ENCODE data around the gene ABR. TPM values are rescaled to one million over a fixed set of nuclear protein-coding genes. Genes with fewer than 3 reads are reported as not detected.

The ABR gene
- total RNA-seq, 1 experiment from 2014 or later: 78.3 TPM

DNA sequence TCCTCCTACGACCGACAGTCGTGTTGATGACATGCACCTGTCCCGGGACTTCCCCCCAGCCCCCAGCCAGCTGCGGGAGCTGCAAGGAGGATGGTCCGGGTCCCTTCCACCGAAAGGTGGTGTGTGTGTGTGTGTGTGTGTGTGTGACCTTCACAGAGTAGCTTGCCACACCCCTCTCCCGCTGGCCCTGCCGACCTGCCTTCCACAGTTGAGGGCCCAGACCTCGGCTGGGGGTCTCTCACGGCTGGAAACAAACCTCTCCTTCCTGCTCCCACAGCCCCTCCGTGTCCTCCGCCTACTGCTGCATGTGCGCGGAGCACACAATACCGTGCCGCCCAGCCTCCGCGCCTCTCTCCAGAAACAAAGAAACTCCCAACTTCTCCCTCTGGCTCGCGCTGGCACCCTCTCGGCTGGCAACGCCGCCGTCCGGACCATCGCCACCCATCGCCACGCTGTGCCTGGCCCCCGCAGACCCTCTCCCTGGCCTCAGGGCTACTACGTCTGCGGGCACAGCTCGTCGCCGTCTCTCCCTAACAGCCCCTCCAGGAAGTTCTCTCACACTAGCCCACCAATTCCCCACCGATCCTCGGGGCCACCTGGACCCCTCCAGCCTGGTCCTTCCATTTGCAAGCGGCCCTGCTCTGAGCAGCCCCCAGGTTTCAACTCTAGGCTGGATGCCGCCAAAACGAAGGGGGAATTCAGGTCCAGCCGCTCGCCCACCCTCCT is 101.6 kb downstream of the ABR start:
- Mint-ChIP-seq H3K4me1 (ENCODE audit: low read depth, unreplicated experiment) (no peaks in the 10 kb centered on the region), H3K9me3 (ENCODE audit: unreplicated experiment) (no peaks in the 10 kb centered on the region), H3K27me3 (ENCODE audit: insufficient read depth, unreplicated experiment) (no peaks in the 10 kb centered on the region), H3K4me3 (ENCODE audit: unreplicated experiment) (no peak overlapping the region), H3K27ac (ENCODE audit: unreplicated experiment) (no peak overlapping the region), H3K36me3 (ENCODE audit: insufficient read depth, unreplicated experiment) (peaks cover 18% of the 10 kb centered on the region)
- no TSS peak for BruUV-seq (replicated peaks)
- H3K36me3 ChIP-seq (ENCODE audit: control insufficient read depth, insufficient read depth, low read length): no peaks in the 10 kb centered on the region
- intact Hi-C loops (cut with micrococcal nuclease; ENCODE audit: unreplicated experiment): no loop called here
- no peaks in the 10 kb centered on the region; the same call in 1 of the 2 replicates for H3K4me1 ChIP-seq
- H3K9me3 ChIP-seq: no peaks in the 10 kb centered on the region
- H3K4me3 ChIP-seq (ENCODE audit: low read depth, low read length): no peak overlapping the region
- no peak for DNase-seq
- TF ChIP-seq, protein P1, sequence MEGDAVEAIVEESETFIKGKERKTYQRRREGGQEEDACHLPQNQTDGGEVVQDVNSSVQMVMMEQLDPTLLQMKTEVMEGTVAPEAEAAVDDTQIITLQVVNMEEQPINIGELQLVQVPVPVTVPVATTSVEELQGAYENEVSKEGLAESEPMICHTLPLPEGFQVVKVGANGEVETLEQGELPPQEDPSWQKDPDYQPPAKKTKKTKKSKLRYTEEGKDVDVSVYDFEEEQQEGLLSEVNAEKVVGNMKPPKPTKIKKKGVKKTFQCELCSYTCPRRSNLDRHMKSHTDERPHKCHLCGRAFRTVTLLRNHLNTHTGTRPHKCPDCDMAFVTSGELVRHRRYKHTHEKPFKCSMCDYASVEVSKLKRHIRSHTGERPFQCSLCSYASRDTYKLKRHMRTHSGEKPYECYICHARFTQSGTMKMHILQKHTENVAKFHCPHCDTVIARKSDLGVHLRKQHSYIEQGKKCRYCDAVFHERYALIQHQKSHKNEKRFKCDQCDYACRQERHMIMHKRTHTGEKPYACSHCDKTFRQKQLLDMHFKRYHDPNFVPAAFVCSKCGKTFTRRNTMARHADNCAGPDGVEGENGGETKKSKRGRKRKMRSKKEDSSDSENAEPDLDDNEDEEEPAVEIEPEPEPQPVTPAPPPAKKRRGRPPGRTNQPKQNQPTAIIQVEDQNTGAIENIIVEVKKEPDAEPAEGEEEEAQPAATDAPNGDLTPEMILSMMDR (IDR thresholded peaks at IDR 0.05; ENCODE audit: insufficient read depth in 1 of 2, low read depth in 1 of 2, low read length in 1 of 2, severe bottlenecking in 1 of 2, unreplicated experiment in 1 of 2): no peak
- no peaks in the 10 kb centered on the region for H3K27me3 ChIP-seq (replicated peaks; ENCODE audit: control insufficient read depth, insufficient read depth, low read length)
- POLR2A ChIA-PET: no interaction called here
- CTCF ChIA-PET: no interaction called here

DNA sequence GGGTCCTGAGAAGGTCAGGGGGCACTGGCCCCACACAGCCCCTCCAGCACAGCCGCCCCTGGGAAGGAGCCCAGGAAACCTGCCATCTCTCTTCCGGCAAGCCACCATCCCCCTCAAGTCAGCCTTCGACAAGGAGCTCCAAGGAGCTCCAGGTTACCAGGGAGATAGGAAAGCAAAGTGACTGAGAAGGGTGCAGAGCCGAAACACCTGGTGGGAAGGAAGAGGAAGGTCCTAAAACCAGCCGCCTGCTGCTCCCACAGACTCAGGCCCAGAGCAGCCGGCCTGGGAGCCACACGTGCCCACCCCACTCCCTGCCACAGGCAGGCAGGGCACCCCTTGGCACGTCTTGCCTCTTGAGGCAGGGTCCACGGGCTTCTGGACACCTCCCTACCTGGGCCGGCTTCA is 102.2 kb downstream of the ABR start:
- Mint-ChIP-seq H3K4me3 (ENCODE audit: unreplicated experiment) (no peak overlapping the region), H3K4me1 (ENCODE audit: low read depth, unreplicated experiment) (no peaks in the 10 kb centered on the region), H3K9me3 (ENCODE audit: unreplicated experiment) (no peaks in the 10 kb centered on the region), H3K27me3 (ENCODE audit: insufficient read depth, unreplicated experiment) (no peaks in the 10 kb centered on the region), H3K36me3 (ENCODE audit: insufficient read depth, unreplicated experiment) (peaks cover 13% of the 10 kb centered on the region), H3K27ac (ENCODE audit: unreplicated experiment) (no peak overlapping the region)
- no peaks in the 10 kb centered on the region for H3K9me3 ChIP-seq
- no peaks in the 10 kb centered on the region; the same call in 1 of the 2 replicates for H3K4me1 ChIP-seq
- POLR2A ChIA-PET: no interaction called here
- no peak overlapping the region for H3K4me3 ChIP-seq (ENCODE audit: low read depth, low read length)
- H3K36me3 ChIP-seq (ENCODE audit: control insufficient read depth, insufficient read depth, low read length): no peaks in the 10 kb centered on the region
- no peak for DNase-seq
- no peaks in the 10 kb centered on the region for H3K27me3 ChIP-seq (replicated peaks; ENCODE audit: control insufficient read depth, insufficient read depth, low read length)
- no TSS peak for BruUV-seq (replicated peaks)
- CTCF ChIA-PET: interaction anchor here (1.0 kb wide), 1 partner anchor 21 kb away, joined by 3 read pairs; no protein-coding TSS in a partner anchor
- TF ChIP-seq, protein P1 (IDR thresholded peaks at IDR 0.05; ENCODE audit: insufficient read depth in 1 of 2, low read depth in 1 of 2, low read length in 1 of 2, severe bottlenecking in 1 of 2, unreplicated experiment in 1 of 2): no peak
- intact Hi-C loops (cut with micrococcal nuclease; ENCODE audit: unreplicated experiment): no loop called here

DNA sequence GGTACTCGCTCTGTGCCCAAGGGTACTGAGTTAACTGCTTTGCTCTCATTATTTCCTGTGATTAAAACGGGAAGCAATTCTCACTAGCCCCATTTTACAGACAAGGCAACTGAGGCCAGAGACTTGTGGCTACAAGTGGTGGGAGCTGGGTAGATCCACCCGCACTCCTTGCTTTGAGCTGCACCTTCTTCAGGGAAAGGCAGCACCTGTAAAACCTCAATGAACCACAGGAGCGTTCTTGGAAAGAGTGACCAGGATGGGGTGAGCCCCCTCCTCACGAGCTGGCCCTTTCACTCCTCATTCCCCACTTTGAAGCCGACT is 102.8 kb downstream of the ABR start:
- ChIA-PET CTCF (interaction anchor here (1.0 kb wide), 1 partner anchor 21 kb away, joined by 3 read pairs; no protein-coding TSS in a partner anchor), POLR2A (no interaction called here)
- no peak overlapping the region for H3K4me3 ChIP-seq (ENCODE audit: low read depth, low read length)
- Mint-ChIP-seq H3K36me3 (ENCODE audit: insufficient read depth, unreplicated experiment) (peaks cover 13% of the 10 kb centered on the region), H3K4me3 (ENCODE audit: unreplicated experiment) (no peak overlapping the region), H3K27me3 (ENCODE audit: insufficient read depth, unreplicated experiment) (no peaks in the 10 kb centered on the region), H3K4me1 (ENCODE audit: low read depth, unreplicated experiment) (no peaks in the 10 kb centered on the region), H3K27ac (ENCODE audit: unreplicated experiment) (no peak overlapping the region), H3K9me3 (ENCODE audit: unreplicated experiment) (no peaks in the 10 kb centered on the region)
- no peaks in the 10 kb centered on the region for H3K9me3 ChIP-seq
- intact Hi-C loops (cut with micrococcal nuclease; ENCODE audit: unreplicated experiment): no loop called here
- no TSS peak for BruUV-seq (replicated peaks)
- H3K27me3 ChIP-seq (replicated peaks; ENCODE audit: control insufficient read depth, insufficient read depth, low read length): no peaks in the 10 kb centered on the region
- TF ChIP-seq, protein P1 (IDR thresholded peaks at IDR 0.05; ENCODE audit: insufficient read depth in 1 of 2, low read depth in 1 of 2, low read length in 1 of 2, severe bottlenecking in 1 of 2, unreplicated experiment in 1 of 2): no peak
- H3K4me1 ChIP-seq: no peaks in the 10 kb centered on the region; the same call in 1 of the 2 replicates
- H3K36me3 ChIP-seq (ENCODE audit: control insufficient read depth, insufficient read depth, low read length): no peaks in the 10 kb centered on the region
- DNase-seq: no peak

All from Caco-2 (cell line).